GM23338 (cell line): ENCODE measurements around the gene ZNF212.

Source experiments
- CREB1 ChIP-seq: fragments of 250-450 bp; sonication (Bioruptor Pico); IDR thresholded peaks from 2 replicates; pipeline ENCODE4 v1.5.0; 2020; ENCODE audit warnings: low read depth, mild to moderate bottlenecking, moderate library complexity
- CTCF ChIP-seq, 2 experiments: fragments of 200-600 bp in 1 of 2; sonication (generic) in 1 of 2; conservative IDR thresholded peaks; 2 replicates each; pipeline versions ENCODE4 v1.5.1 to v1.6.1; 2016 to 2017; ENCODE audit warnings: antibody characterized with exemption in 2 of 2, low read depth in 2 of 2, mild to moderate bottlenecking in 2 of 2, moderate library complexity in 1 of 2
- ETS1 ChIP-seq: IDR thresholded peaks from 2 replicates; pipeline ENCODE4 v1.6.1; 2016; ENCODE audit warnings: antibody characterized with exemption
- EZH2 ChIP-seq: fragments of 200-600 bp; sonication (generic); IDR thresholded peaks from one replicate; pipeline ENCODE4 v1.8.0; 2017; ENCODE audit warnings: antibody characterized with exemption, mild to moderate bottlenecking, low read depth; ENCODE audit not compliant: unreplicated experiment
- EZH2phosphoT487 ChIP-seq: fragments of 200-600 bp; sonication (generic); IDR thresholded peaks from one replicate; pipeline ENCODE4 v1.8.1; 2018; ENCODE audit warnings: antibody characterized with exemption; ENCODE audit not compliant: unreplicated experiment
- NANOG ChIP-seq: IDR thresholded peaks from 2 replicates; pipeline ENCODE4 v1.6.1; 2016; ENCODE audit warnings: antibody characterized with exemption, borderline replicate concordance
- POLR2AphosphoS5 ChIP-seq: IDR thresholded peaks from 2 replicates; pipeline ENCODE4 v1.6.1; 2016; ENCODE audit warnings: antibody characterized with exemption, low read depth
- STAT1 ChIP-seq: IDR thresholded peaks from one replicate; pipeline ENCODE4 v1.6.1; 2016; ENCODE audit warnings: antibody characterized with exemption; ENCODE audit not compliant: unreplicated experiment
- ZNF331 ChIP-seq: fragments of 250-450 bp; sonication (Bioruptor Pico); IDR thresholded peaks from 2 replicates; pipeline ENCODE4 v1.5.0; 2020; ENCODE audit warnings: low read depth, mild to moderate bottlenecking, moderate library complexity
- TF ChIP-seq, protein P1 (sequence below): IDR thresholded peaks from one replicate; pipeline ENCODE4 v1.6.1; 2018; ENCODE audit warnings: antibody characterized with exemption; ENCODE audit not compliant: unreplicated experiment

- no peak for TF ChIP-seq NANOG
- TF ChIP-seq CTCF (conservative IDR thresholded peaks at IDR 0.05; ENCODE audit: low read depth in 2 of 2): no peak
- TF ChIP-seq EZH2: no peak
- TF ChIP-seq, protein P1, sequence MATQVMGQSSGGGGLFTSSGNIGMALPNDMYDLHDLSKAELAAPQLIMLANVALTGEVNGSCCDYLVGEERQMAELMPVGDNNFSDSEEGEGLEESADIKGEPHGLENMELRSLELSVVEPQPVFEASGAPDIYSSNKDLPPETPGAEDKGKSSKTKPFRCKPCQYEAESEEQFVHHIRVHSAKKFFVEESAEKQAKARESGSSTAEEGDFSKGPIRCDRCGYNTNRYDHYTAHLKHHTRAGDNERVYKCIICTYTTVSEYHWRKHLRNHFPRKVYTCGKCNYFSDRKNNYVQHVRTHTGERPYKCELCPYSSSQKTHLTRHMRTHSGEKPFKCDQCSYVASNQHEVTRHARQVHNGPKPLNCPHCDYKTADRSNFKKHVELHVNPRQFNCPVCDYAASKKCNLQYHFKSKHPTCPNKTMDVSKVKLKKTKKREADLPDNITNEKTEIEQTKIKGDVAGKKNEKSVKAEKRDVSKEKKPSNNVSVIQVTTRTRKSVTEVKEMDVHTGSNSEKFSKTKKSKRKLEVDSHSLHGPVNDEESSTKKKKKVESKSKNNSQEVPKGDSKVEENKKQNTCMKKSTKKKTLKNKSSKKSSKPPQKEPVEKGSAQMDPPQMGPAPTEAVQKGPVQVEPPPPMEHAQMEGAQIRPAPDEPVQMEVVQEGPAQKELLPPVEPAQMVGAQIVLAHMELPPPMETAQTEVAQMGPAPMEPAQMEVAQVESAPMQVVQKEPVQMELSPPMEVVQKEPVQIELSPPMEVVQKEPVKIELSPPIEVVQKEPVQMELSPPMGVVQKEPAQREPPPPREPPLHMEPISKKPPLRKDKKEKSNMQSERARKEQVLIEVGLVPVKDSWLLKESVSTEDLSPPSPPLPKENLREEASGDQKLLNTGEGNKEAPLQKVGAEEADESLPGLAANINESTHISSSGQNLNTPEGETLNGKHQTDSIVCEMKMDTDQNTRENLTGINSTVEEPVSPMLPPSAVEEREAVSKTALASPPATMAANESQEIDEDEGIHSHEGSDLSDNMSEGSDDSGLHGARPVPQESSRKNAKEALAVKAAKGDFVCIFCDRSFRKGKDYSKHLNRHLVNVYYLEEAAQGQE: no peak
- no peak for TF ChIP-seq CREB1 (CRISPR knock-in tag)
- TF ChIP-seq POLR2AphosphoS5: no peak
- TF ChIP-seq ETS1: no peak
- no peak for TF ChIP-seq EZH2phosphoT487
- TF ChIP-seq STAT1: no peak
- no peak for TF ChIP-seq ZNF331 (CRISPR knock-in tag)
Observed at GRCh38 chr7:149223761-149224160, 15.7 kb upstream of the ZNF212 start.
